Renal cortical epithelial cell (primary cell): ENCODE measurements around the gene SPO11. TPM values are rescaled to one million over a fixed set of nuclear protein-coding genes. Genes with fewer than 3 reads are reported as not detected.

Experiments
- DNase-seq: peaks from one replicate; pipeline ENCODE4 v3.0.0-alpha.2; 2011; ENCODE audit warnings: low read depth
- total RNA-seq: library from RNA; depleted of rRNA; stranded (reverse); fragments of >200 nt; gene quantifications from 2 replicates; pipeline ENCODE4 v1.2.3, GENCODE V29; 2014

Gene SPO11
- total RNA-seq, 1 donor from 2014 or later: not detected

GRCh38 chr20:57391439-57392301, 62.1 kb downstream of the SPO11 start:
- no peak for DNase-seq

- no peak for DNase-seq
Observed at GRCh38 chr20:57392512-57393271, 63.1 kb downstream of the SPO11 start.

Other genes with a start within 250 kb of the SPO11 start
- 0.10 TPM in 1 of 2 replicates, not detected in the other for gene BMP7, start 63.2 kb upstream of the SPO11 start, total RNA-seq
- gene RAE1, start 21.5 kb downstream of the SPO11 start, total RNA-seq: 22.4 and 61.1 TPM in 2 replicates
- 13.0 and 14.8 TPM in 2 replicates for gene RBM38, start 61.6 kb downstream of the SPO11 start, total RNA-seq
- not detected in 2 replicates for gene CTCFL, start 195.3 kb downstream of the SPO11 start, total RNA-seq
- 0.15 TPM in 1 of 2 replicates, not detected in the other for gene PCK1, start 231.3 kb downstream of the SPO11 start, total RNA-seq